GM23248 (cell line): ENCODE measurements around the gene NCOA6.

Source experiments
- EZH2 ChIP-seq: fragments of 200-600 bp; sonication (generic); IDR thresholded peaks from 2 replicates; pipeline ENCODE4 v1.6.1; 2018; ENCODE audit warnings: antibody characterized with exemption, mild to moderate bottlenecking; ENCODE audit not compliant: insufficient read depth, poor library complexity, severe bottlenecking
- EZH2phosphoT487 ChIP-seq: fragments of 200-600 bp; sonication (generic); IDR thresholded peaks from 2 replicates; pipeline ENCODE4 v1.6.1; 2018; ENCODE audit warnings: antibody characterized with exemption, moderate library complexity, mild to moderate bottlenecking, low read depth; ENCODE audit not compliant: insufficient read depth

- TF ChIP-seq EZH2 (no peak), EZH2phosphoT487 (no peak)
Observed at GRCh38 chr20:34705397-34706301, 119.8 kb downstream of the NCOA6 start.
